ENCODE data around the gene PNMT. TPM values are rescaled to one million over a fixed set of nuclear protein-coding genes. Genes with fewer than 3 reads are reported as not detected.

Gene PNMT
- total and polyA plus RNA-seq, 10 donors = 0.28 to 2.4 (median 0.65) TPM; not detected in 4

GRCh38 chr17:39677542-39678339 lies 9.5 kb downstream of the PNMT start:
- peak; percentile 68 for DNase-seq
- TF ChIP-seq POLR2A (IDR thresholded peaks at IDR 0.05) (no peak), CTCF (IDR thresholded peaks at IDR 0.05 in 8 of 11, conservative IDR thresholded peaks at IDR 0.05 in 3 of 11) (no peak), POLR2AphosphoS5 (IDR thresholded peaks at IDR 0.05) (no peak)
- H3K36me3 ChIP-seq = peaks cover 0 to 23% (median 2%) of the 10 kb centered on the region in 6 donors
- H3K27ac ChIP-seq = peak overlapping the region in 6 of 8 donors; percentile 20 to 90 (median 74)
- H3K9me3 ChIP-seq = no peaks in the 10 kb centered on the region
- intact Hi-C loops (cut with DNase I; ENCODE audit: low total_unique reads) = no loop called here
- no peaks in the 10 kb centered on the region for H3K27me3 ChIP-seq (replicated peaks in 1 of 7)
- H3K4me1 ChIP-seq = peaks cover 21 to 74% (median 62%) of the 10 kb centered on the region in 6 donors
- WGBS, 5 donors = 69 to 75% (median 71%) methylated on average over 13 of the region's 13 CpGs
- H3K4me3 ChIP-seq = no peak overlapping the region

- DNase-seq = peak; percentile 73
- H3K4me1 ChIP-seq = peaks cover 21 to 74% (median 62%) of the 10 kb centered on the region in 6 donors
- TF ChIP-seq CTCF (IDR thresholded peaks at IDR 0.05 in 8 of 11, conservative IDR thresholded peaks at IDR 0.05 in 3 of 11) = no peak
- no peak for TF ChIP-seq POLR2A (IDR thresholded peaks at IDR 0.05)
- TF ChIP-seq POLR2AphosphoS5 (IDR thresholded peaks at IDR 0.05) = no peak
- no peaks in the 10 kb centered on the region for H3K9me3 ChIP-seq
- H3K27me3 ChIP-seq (replicated peaks in 1 of 7) = no peaks in the 10 kb centered on the region
- 87 to 96% (median 90%) methylated on average over 9 to 13 of the region's 13 CpGs for WGBS, 5 donors
- H3K36me3 ChIP-seq = peaks cover 0 to 31% (median 7%) of the 10 kb centered on the region in 6 donors
- intact Hi-C loops (cut with DNase I; ENCODE audit: low total_unique reads) = no loop called here
- peak overlapping the region in 4 of 8 donors; percentile 78 to 90 (median 82) for H3K27ac ChIP-seq
- no peak overlapping the region for H3K4me3 ChIP-seq
These were observed 10.3 kb downstream of the PNMT start for GRCh38 chr17:39678340-39679116.

- Histone ChIP-seq H3K27me3 (replicated peaks in 1 of 7) (no peaks in the 10 kb centered on the region), H3K9me3 (no peaks in the 10 kb centered on the region), H3K4me3 (no peak overlapping the region), H3K36me3 (peaks cover 0 to 42% (median 12%) of the 10 kb centered on the region in 6 donors), H3K27ac (peak overlapping the region; percentile 22 to 90 (median 72)), H3K4me1 (peaks cover 21 to 64% (median 58%) of the 10 kb centered on the region in 6 donors)
- TF ChIP-seq POLR2AphosphoS5 (IDR thresholded peaks at IDR 0.05) (peak in 2 of 3 donors; percentile 79 to 81), POLR2A (IDR thresholded peaks at IDR 0.05) (no peak)
- DNase-seq = peak; percentile 86
- 43 to 56% (median 45%) methylated on average over 12 of the region's 12 CpGs for WGBS, 5 donors
- intact Hi-C loops (cut with DNase I; ENCODE audit: low total_unique reads) = no loop called here
These were observed 11.4 kb downstream of the PNMT start for GRCh38 chr17:39679521-39680192.

- DNase-seq = peak; percentile 36
- WGBS, 5 donors = 87 to 98% (median 91%) methylated on average over 9 of the region's 9 CpGs
- Histone ChIP-seq H3K4me1 (peaks cover 11 to 38% (median 28%) of the 10 kb centered on the region in 6 donors), H3K27me3 (replicated peaks in 1 of 7) (no peaks in the 10 kb centered on the region), H3K27ac (no peak overlapping the region), H3K36me3 (peaks cover 0 to 52% (median 19%) of the 10 kb centered on the region in 6 donors), H3K9me3 (no peaks in the 10 kb centered on the region), H3K4me3 (no peak overlapping the region)
- intact Hi-C loops (cut with DNase I; ENCODE audit: low total_unique reads) = no loop called here
- no peak for TF ChIP-seq POLR2A (IDR thresholded peaks at IDR 0.05)
- TF ChIP-seq CTCF (IDR thresholded peaks at IDR 0.05 in 8 of 11, conservative IDR thresholded peaks at IDR 0.05 in 3 of 11) = no peak
- no peak for TF ChIP-seq POLR2AphosphoS5 (IDR thresholded peaks at IDR 0.05)
These were observed 15.2 kb downstream of the PNMT start for GRCh38 chr17:39683295-39683939.

Measured in spleen (tissue), 11 donors.